ENCODE results near the gene RPL11.
"Not testable (repeated sequence)": the region's sequence is repeated elsewhere in the genome, so short reads cannot be mapped to it uniquely, and the experiment has no call there.

RPL11 gene

GRCh38 chr1:23688281-23688680 is 3.3 kb upstream of the RPL11 start:
- not testable (repeated sequence) for H3K27me3 ChIP-seq (ENCODE audit: control insufficient read depth in 1 of 2, insufficient read depth in 2 of 2, low read length in 2 of 2); H3K27ac ChIP-seq (ENCODE audit: low read depth, low read length); H3K9me3 ChIP-seq (ENCODE audit: low read length); H3K4me3 ChIP-seq (ENCODE audit: low read depth in 1 of 2, low read length in 2 of 2); H3K36me3 ChIP-seq (ENCODE audit: insufficient read depth, low read length); H3K9ac ChIP-seq (ENCODE audit: low read length)
- peaks cover 11% of the 10 kb centered on the region for H3K4me1 ChIP-seq (ENCODE audit: insufficient read depth, low read length)

- Histone ChIP-seq H3K4me3 (ENCODE audit: low read depth in 1 of 2, low read length in 2 of 2) (peak overlapping the region; percentile 77 to 90), H3K36me3 (ENCODE audit: insufficient read depth, low read length) (peaks cover 45% of the 10 kb centered on the region), H3K9ac (ENCODE audit: low read length) (peak overlapping the region; percentile 81), H3K4me1 (ENCODE audit: insufficient read depth, low read length) (peaks cover 26% of the 10 kb centered on the region), H3K9me3 (ENCODE audit: low read length) (no peaks in the 10 kb centered on the region), H3K27ac (ENCODE audit: low read depth, low read length) (peak overlapping the region; percentile 90), H3K27me3 (ENCODE audit: control insufficient read depth in 1 of 2, insufficient read depth in 2 of 2, low read length in 2 of 2) (no peaks in the 10 kb centered on the region)
Measured at GRCh38 chr1:23692308-23692871, 784 bp downstream of the RPL11 start.

GRCh38 chr1:23693599-23693998 is 2.0 kb downstream of the RPL11 start:
- H3K9ac ChIP-seq (ENCODE audit: low read length), result peak overlapping the region; percentile 81
- H3K36me3 ChIP-seq (ENCODE audit: insufficient read depth, low read length), result peaks cover 51% of the 10 kb centered on the region
- no peak overlapping the region for H3K4me3 ChIP-seq (ENCODE audit: low read depth in 1 of 2, low read length in 2 of 2)
- H3K27me3 ChIP-seq (ENCODE audit: control insufficient read depth in 1 of 2, insufficient read depth in 2 of 2, low read length in 2 of 2), result no peaks in the 10 kb centered on the region
- H3K27ac ChIP-seq (ENCODE audit: low read depth, low read length), result no peak overlapping the region
- H3K4me1 ChIP-seq (ENCODE audit: insufficient read depth, low read length), result peaks cover 26% of the 10 kb centered on the region
- no peaks in the 10 kb centered on the region for H3K9me3 ChIP-seq (ENCODE audit: low read length)

- no peak overlapping the region for H3K27ac ChIP-seq (ENCODE audit: low read depth, low read length)
- peaks cover 26% of the 10 kb centered on the region for H3K4me1 ChIP-seq (ENCODE audit: insufficient read depth, low read length)
- no peak overlapping the region for H3K9ac ChIP-seq (ENCODE audit: low read length)
- H3K4me3 ChIP-seq (ENCODE audit: low read depth in 1 of 2, low read length in 2 of 2), result no peak overlapping the region
- H3K27me3 ChIP-seq (ENCODE audit: control insufficient read depth in 1 of 2, insufficient read depth in 2 of 2, low read length in 2 of 2), result no peaks in the 10 kb centered on the region
- H3K36me3 ChIP-seq (ENCODE audit: insufficient read depth, low read length), result peaks cover 52% of the 10 kb centered on the region
- H3K9me3 ChIP-seq (ENCODE audit: low read length), result no peaks in the 10 kb centered on the region
Measured at GRCh38 chr1:23694371-23694770, 2.8 kb downstream of the RPL11 start.

GRCh38 chr1:23695667-23696066 is 4.1 kb downstream of the RPL11 start:
- Histone ChIP-seq H3K4me1 (ENCODE audit: insufficient read depth, low read length) (peaks cover 26% of the 10 kb centered on the region), H3K36me3 (ENCODE audit: insufficient read depth, low read length) (peaks cover 59% of the 10 kb centered on the region), H3K4me3 (ENCODE audit: low read depth in 1 of 2, low read length in 2 of 2) (no peak overlapping the region), H3K9ac (ENCODE audit: low read length) (no peak overlapping the region), H3K27me3 (ENCODE audit: control insufficient read depth in 1 of 2, insufficient read depth in 2 of 2, low read length in 2 of 2) (no peaks in the 10 kb centered on the region), H3K9me3 (ENCODE audit: low read length) (no peaks in the 10 kb centered on the region), H3K27ac (ENCODE audit: low read depth, low read length) (no peak overlapping the region)

- Histone ChIP-seq H3K9ac (ENCODE audit: low read length) (no peak overlapping the region), H3K4me1 (ENCODE audit: insufficient read depth, low read length) (peaks cover 26% of the 10 kb centered on the region), H3K4me3 (ENCODE audit: low read depth in 1 of 2, low read length in 2 of 2) (no peak overlapping the region), H3K27me3 (ENCODE audit: control insufficient read depth in 1 of 2, insufficient read depth in 2 of 2, low read length in 2 of 2) (no peaks in the 10 kb centered on the region), H3K36me3 (ENCODE audit: insufficient read depth, low read length) (peaks cover 64% of the 10 kb centered on the region), H3K27ac (ENCODE audit: low read depth, low read length) (no peak overlapping the region), H3K9me3 (ENCODE audit: low read length) (no peaks in the 10 kb centered on the region)
Measured at GRCh38 chr1:23696335-23696989, 4.9 kb downstream of the RPL11 start.

GRCh38 chr1:23698466-23698865 is 6.9 kb downstream of the RPL11 start:
- Histone ChIP-seq H3K36me3 (ENCODE audit: insufficient read depth, low read length) (peaks cover 53% of the 10 kb centered on the region), H3K27me3 (ENCODE audit: control insufficient read depth in 1 of 2, insufficient read depth in 2 of 2, low read length in 2 of 2) (no peaks in the 10 kb centered on the region), H3K4me3 (ENCODE audit: low read depth in 1 of 2, low read length in 2 of 2) (no peak overlapping the region), H3K27ac (ENCODE audit: low read depth, low read length) (no peak overlapping the region), H3K9me3 (ENCODE audit: low read length) (no peaks in the 10 kb centered on the region), H3K9ac (ENCODE audit: low read length) (no peak overlapping the region), H3K4me1 (ENCODE audit: insufficient read depth, low read length) (peaks cover 13% of the 10 kb centered on the region)

- Histone ChIP-seq H3K36me3 (ENCODE audit: insufficient read depth, low read length) (peaks cover 44% of the 10 kb centered on the region), H3K9me3 (ENCODE audit: low read length) (no peaks in the 10 kb centered on the region), H3K27me3 (ENCODE audit: control insufficient read depth in 1 of 2, insufficient read depth in 2 of 2, low read length in 2 of 2) (no peaks in the 10 kb centered on the region), H3K27ac (ENCODE audit: low read depth, low read length) (no peak overlapping the region), H3K4me3 (ENCODE audit: low read depth in 1 of 2, low read length in 2 of 2) (no peak overlapping the region), H3K9ac (ENCODE audit: low read length) (no peak overlapping the region), H3K4me1 (ENCODE audit: insufficient read depth, low read length) (peaks cover 3% of the 10 kb centered on the region)
Measured at GRCh38 chr1:23699280-23700179, 7.9 kb downstream of the RPL11 start.

GRCh38 chr1:23701310-23701709 is 9.7 kb downstream of the RPL11 start:
- H3K27me3 ChIP-seq (ENCODE audit: control insufficient read depth in 1 of 2, insufficient read depth in 2 of 2, low read length in 2 of 2), result no peaks in the 10 kb centered on the region
- no peaks in the 10 kb centered on the region for H3K9me3 ChIP-seq (ENCODE audit: low read length)
- H3K4me1 ChIP-seq (ENCODE audit: insufficient read depth, low read length), result no peaks in the 10 kb centered on the region
- H3K4me3 ChIP-seq (ENCODE audit: low read depth in 1 of 2, low read length in 2 of 2), result no peak overlapping the region
- peaks cover 36% of the 10 kb centered on the region for H3K36me3 ChIP-seq (ENCODE audit: insufficient read depth, low read length)
- no peak overlapping the region for H3K27ac ChIP-seq (ENCODE audit: low read depth, low read length)
- no peak overlapping the region for H3K9ac ChIP-seq (ENCODE audit: low read length)

GRCh38 chr1:23701996-23702395 is 10.4 kb downstream of the RPL11 start:
- H3K27me3 ChIP-seq (ENCODE audit: control insufficient read depth in 1 of 2, insufficient read depth in 2 of 2, low read length in 2 of 2), result no peaks in the 10 kb centered on the region
- no peaks in the 10 kb centered on the region for H3K4me1 ChIP-seq (ENCODE audit: insufficient read depth, low read length)
- H3K27ac ChIP-seq (ENCODE audit: low read depth, low read length), result no peak overlapping the region
- peaks cover 29% of the 10 kb centered on the region for H3K36me3 ChIP-seq (ENCODE audit: insufficient read depth, low read length)
- no peaks in the 10 kb centered on the region for H3K9me3 ChIP-seq (ENCODE audit: low read length)
- no peak overlapping the region for H3K9ac ChIP-seq (ENCODE audit: low read length)
- no peak overlapping the region for H3K4me3 ChIP-seq (ENCODE audit: low read depth in 1 of 2, low read length in 2 of 2)

GRCh38 chr1:23704834-23705495 is 13.4 kb downstream of the RPL11 start:
- H3K27ac ChIP-seq (ENCODE audit: low read depth, low read length), result no peak overlapping the region
- no peaks in the 10 kb centered on the region for H3K9me3 ChIP-seq (ENCODE audit: low read length)
- peaks cover 16% of the 10 kb centered on the region for H3K36me3 ChIP-seq (ENCODE audit: insufficient read depth, low read length)
- no peaks in the 10 kb centered on the region for H3K27me3 ChIP-seq (ENCODE audit: control insufficient read depth in 1 of 2, insufficient read depth in 2 of 2, low read length in 2 of 2)
- H3K4me3 ChIP-seq (ENCODE audit: low read depth in 1 of 2, low read length in 2 of 2), result no peak overlapping the region
- no peaks in the 10 kb centered on the region for H3K4me1 ChIP-seq (ENCODE audit: insufficient read depth, low read length)
- no peak overlapping the region for H3K9ac ChIP-seq (ENCODE audit: low read length)
